A204.1 (cell line): ENCODE results near the gene PDE12.

ENCODE experiments used
- FAIRE-seq: peaks from 2 replicates; lab custom pipeline; 2012; peaks lifted over from hg19 to GRCh38; lab: Jason Lieb, UNC

The PDE12 gene, protein sequence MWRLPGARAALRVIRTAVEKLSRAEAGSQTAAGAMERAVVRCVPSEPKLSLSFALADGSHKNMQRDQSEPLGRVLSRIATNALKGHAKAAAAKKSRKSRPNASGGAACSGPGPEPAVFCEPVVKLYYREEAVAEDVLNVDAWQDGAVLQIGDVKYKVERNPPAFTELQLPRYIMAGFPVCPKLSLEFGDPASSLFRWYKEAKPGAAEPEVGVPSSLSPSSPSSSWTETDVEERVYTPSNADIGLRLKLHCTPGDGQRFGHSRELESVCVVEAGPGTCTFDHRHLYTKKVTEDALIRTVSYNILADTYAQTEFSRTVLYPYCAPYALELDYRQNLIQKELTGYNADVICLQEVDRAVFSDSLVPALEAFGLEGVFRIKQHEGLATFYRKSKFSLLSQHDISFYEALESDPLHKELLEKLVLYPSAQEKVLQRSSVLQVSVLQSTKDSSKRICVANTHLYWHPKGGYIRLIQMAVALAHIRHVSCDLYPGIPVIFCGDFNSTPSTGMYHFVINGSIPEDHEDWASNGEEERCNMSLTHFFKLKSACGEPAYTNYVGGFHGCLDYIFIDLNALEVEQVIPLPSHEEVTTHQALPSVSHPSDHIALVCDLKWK

DNA sequence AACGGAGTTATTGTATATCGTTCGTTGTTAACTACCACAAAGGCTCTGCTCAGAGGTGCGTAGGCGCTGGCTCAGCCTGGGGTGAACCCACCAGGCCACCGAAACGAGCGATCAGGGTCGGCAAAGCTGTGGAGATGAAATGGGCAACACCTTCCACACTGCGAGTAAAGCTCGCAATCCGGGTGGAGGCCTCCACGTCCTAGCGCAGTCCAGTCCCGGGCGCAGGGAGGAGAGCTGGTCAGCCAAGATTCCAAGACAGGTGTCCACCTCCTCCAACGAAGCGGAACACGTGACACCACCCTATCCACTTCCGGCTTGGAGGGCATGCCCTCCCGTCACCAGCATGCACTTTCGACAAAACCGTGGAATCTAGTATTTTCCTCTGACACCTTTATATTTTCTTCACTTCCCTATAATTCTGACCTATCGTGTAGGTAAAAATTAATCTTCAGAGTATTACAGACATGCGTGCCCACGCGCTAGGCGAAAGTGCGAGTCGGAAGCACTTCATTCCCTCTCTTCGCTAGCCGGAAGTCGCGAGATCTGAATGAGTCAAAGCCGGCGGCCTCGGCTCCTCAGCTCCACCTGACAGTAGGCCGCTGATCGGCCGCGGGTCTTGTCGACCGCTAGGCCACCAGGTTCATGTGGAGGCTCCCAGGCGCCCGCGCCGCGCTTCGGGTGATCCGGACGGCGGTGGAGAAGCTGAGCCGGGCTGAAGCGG, at the start of gene PDE12:
PDE12 (plus strand) TSS at position 537 of the 721 bp plus-strand sequence; CDS start at position 643, 106 bp downstream.
- no peak for FAIRE-seq

- FAIRE-seq: peak; percentile 100
These were observed 43.9 kb upstream of the PDE12 start for GRCh38 chr3:57512166-57512565.

- no peak for FAIRE-seq
These were observed 37.7 kb upstream of the PDE12 start for GRCh38 chr3:57518276-57518915.

DNA sequence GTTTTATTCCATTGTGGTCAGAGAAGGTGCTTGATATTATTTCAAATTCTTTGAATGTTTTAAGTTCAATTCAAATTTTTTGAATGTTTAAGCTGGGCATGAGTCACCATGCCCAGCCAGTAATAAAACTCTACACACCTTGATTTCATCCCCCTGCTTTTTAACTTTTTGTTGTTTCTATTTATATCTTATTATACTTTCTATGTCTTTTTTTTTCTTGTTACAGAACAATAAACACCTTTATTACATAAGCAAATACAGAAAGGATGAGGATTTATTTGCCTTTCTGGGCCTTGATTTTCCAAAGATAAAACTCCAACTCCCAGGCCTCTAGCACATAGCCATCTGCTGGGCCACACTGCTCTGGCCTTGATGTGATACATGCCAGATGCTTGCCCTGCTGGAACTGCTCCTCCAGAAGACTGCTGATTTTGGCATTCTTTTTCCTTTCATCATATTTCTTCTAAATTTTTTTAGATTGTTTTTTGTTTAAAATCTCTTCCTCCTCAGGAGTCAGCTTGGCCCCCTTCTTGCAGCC, 25.9 kb upstream of the PDE12 start:
- peak; percentile 72 for FAIRE-seq

GRCh38 chr3:57538465-57538864, 17.6 kb upstream of the PDE12 start:
- FAIRE-seq: no peak

- peak; percentile 99 for FAIRE-seq
These were observed 11.6 kb upstream of the PDE12 start, which contains the start of gene DNAH12 for GRCh38 chr3:57544181-57545125. Gene DNAH12, minus strand, starts transcription at chr3:57544344. Its CDS starts 1,474 bp downstream, at chr3:57542870.

DNA sequence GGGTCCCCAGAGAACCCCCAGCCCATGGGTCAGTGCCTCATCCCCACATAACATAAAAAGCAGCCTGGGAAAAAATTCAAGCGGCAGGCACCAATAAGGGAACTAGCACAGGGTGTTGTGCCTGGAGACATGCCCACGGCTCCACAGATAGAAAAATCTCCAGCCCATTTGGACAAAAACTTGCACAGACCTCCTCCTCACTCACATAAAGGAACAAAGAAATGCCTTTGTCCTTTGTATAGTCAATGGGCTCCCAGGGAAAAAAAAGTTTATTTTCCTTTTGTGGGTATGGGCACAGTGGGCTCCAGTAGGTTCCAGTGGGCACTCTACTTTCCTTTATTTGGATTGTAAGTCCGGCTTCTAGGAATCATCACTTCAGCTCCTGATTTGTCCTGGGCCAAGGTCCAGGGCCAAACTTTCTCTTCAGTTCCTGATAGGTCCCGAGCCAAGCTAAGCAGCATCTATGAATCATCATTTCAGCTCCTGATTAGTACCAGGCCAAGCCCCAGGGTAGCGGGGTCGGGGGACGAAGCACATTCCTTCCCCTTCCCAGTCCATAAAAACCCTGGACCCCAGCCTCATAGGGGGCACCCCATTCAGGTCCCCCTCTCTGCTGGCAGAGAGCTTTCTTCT, 10.3 kb upstream of the PDE12 start:
- peak; percentile 100 for FAIRE-seq

- FAIRE-seq: no peak
These were observed 9.5 kb upstream of the PDE12 start for GRCh38 chr3:57546616-57547015.

GRCh38 chr3:57555306-57555705, 768 bp upstream of the PDE12 start:
- no peak for FAIRE-seq

DNA sequence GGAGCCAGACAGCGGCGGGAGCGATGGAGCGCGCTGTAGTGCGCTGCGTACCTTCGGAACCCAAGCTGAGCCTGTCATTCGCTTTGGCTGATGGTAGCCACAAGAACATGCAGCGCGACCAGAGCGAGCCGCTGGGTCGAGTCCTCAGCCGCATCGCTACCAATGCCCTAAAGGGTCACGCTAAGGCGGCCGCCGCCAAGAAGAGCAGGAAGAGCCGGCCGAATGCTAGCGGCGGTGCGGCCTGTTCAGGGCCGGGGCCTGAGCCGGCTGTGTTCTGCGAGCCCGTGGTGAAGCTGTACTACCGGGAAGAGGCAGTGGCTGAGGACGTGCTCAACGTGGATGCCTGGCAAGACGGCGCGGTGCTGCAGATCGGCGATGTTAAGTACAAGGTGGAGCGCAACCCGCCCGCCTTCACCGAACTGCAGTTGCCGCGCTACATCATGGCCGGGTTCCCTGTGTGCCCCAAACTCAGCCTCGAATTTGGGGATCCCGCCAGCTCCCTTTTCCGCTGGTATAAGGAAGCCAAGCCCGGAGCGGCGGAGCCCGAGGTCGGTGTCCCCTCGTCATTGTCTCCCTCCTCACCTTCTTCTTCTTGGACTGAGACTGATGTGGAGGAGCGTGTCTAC, 498 bp downstream of the PDE12 start:
- no peak for FAIRE-seq

- no peak for FAIRE-seq
These were observed 1.0 kb downstream of the PDE12 start for GRCh38 chr3:57557085-57557537.

GRCh38 chr3:57559526-57559925, 3.5 kb downstream of the PDE12 start:
- FAIRE-seq: no peak

DNA sequence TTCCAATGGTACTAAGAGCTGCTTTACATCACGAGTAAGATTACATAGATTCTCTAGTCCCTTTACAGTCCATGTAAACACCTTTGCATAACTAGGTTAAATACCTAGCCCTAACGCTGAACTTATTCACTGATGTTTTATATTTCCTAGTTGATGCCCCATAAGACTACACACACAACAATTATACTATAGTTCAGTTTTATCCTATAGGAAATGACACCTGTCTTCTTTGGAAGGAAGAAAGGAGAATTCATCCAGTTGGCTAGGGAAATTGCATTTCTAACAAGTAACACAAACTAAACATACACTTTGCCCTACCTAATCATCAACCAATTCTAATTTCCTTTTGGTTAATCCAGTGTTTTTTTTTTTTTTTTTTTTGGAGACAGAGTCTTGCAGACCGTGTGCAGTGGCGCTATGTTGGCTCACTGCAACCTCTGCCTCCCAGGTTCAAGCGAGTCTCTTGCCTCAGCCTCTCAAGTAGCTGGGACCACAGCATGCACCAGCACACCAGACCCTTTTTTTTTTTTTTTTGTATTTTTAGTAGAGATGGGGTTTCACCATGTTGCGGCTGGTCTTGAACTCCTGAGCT, 13.9 kb downstream of the PDE12 start:
- FAIRE-seq: peak; percentile 3

DNA sequence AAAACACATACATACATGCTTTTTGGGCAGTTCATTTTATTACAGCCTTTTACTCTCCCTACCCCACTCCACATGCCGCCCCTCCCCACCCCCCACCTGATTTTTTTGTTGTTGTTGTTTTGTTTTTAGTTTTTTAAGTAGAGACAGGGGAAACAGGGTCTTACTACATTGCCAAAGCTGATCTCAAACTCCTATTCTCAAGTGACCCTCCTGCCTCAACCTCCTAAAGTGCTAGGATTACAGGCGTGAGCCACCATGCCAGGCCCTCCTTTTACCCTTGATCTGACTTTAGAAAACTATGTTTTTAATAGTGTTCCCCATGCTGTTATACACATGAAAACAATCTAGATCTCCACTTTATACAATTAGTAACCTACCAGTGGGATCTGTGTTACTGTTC, 14.8 kb downstream of the PDE12 start:
- no peak for FAIRE-seq

DNA sequence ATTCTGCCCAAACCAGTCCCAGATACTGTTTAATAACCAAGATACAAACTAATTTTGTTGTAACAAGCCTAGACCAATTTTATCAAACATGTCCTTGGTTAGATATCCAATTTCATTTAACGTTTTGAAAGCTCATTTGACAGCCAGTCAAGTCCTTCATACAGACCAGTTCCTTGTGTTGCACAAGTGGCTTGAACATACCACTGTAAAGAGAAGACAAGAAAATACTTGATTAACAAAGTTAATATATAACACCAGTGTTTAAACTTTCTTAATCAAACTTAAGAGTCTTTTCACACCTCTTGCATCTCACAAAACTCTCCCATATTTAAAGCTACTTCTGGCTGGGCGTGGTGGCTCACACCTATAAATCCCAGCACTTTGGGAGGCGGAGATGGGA, 16.0 kb downstream of the PDE12 start:
- FAIRE-seq: peak; percentile 62

GRCh38 chr3:57575966-57576626, 20.0 kb downstream of the PDE12 start:
- FAIRE-seq: no peak

GRCh38 chr3:57577801-57578200, 21.7 kb downstream of the PDE12 start:
- no peak for FAIRE-seq

DNA sequence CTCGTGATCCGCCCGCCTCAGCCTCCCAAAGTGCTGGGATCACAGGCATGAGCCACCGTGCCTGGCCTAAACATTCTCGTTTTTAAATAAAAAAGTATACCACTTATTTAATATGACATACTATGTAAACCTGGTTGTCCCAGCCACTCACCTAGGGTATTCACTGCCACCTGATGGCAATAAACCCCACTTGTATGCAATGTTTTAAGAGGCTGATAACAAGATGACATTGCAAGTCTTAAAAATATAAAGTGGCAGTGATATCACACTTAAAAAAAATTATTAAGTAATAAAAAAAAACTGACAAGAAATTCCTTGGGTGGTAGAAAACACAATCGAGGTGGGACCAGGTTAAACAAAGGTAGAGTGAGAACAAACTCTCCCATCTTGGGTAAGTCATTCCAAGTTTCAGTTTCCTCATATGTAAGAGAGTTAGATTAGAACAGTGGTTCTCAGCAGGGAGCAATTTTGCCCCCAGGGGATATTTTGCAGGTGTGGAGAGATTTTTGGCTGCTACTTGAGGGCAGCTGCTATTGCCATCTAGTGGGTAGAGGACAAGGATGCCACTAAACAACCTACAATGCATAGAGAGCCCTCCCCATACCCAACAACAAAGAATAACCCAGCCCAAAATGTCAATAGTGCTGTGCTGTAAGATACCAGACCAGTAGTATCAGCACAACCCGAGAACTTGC, 26.5 kb downstream of the PDE12 start:
- FAIRE-seq: no peak
